NCI-H446 treated with DMSO at 0.1 percent for 48 hours (cell line): ENCODE measurements around the gene SNX27.
"Not testable (repeated sequence)": the region's sequence is repeated elsewhere in the genome, so short reads cannot be mapped to it uniquely, and the experiment has no call there.

Experiments
- DNase-seq: peaks from one replicate; lab custom pipeline; 2025; lab: John Stamatoyannopoulos, UW

Gene SNX27

GRCh38 chr1:151604291-151604690 is 7.6 kb upstream of the SNX27 start:
- no peak for DNase-seq

GRCh38 chr1:151606384-151606783 is 5.5 kb upstream of the SNX27 start:
- no peak for DNase-seq

GRCh38 chr1:151606857-151607256 is 5.0 kb upstream of the SNX27 start:
- no peak for DNase-seq

- no peak for DNase-seq
Measured at GRCh38 chr1:151610142-151610541, 1.7 kb upstream of the SNX27 start.

- DNase-seq: no peak
Measured at GRCh38 chr1:151611288-151611790, 511 bp upstream of the SNX27 start.

- no peak for DNase-seq
Measured at GRCh38 chr1:151612501-151613281, 841 bp downstream of the SNX27 start.

GRCh38 chr1:151613282-151613780 is 1.5 kb downstream of the SNX27 start:
- DNase-seq: no peak

- DNase-seq: no peak
Measured at GRCh38 chr1:151615711-151616504, 4.1 kb downstream of the SNX27 start.

GRCh38 chr1:151616505-151616849 is 4.6 kb downstream of the SNX27 start:
- no peak for DNase-seq

GRCh38 chr1:151618003-151618402 is 6.2 kb downstream of the SNX27 start:
- DNase-seq: no peak

- no peak for DNase-seq
Measured at GRCh38 chr1:151618470-151618869, 6.6 kb downstream of the SNX27 start.

GRCh38 chr1:151618996-151619395 is 7.1 kb downstream of the SNX27 start:
- not testable (repeated sequence) for DNase-seq

GRCh38 chr1:151619489-151620093 is 7.7 kb downstream of the SNX27 start:
- no peak for DNase-seq

- no peak for DNase-seq
Measured at GRCh38 chr1:151620286-151620685, 8.4 kb downstream of the SNX27 start.

GRCh38 chr1:151621351-151621750 is 9.5 kb downstream of the SNX27 start:
- DNase-seq: no peak

- DNase-seq: no peak
Measured at GRCh38 chr1:151624783-151625182, 12.9 kb downstream of the SNX27 start.

GRCh38 chr1:151626740-151627334 is 15.0 kb downstream of the SNX27 start:
- DNase-seq: no peak

GRCh38 chr1:151629278-151629677 is 17.4 kb downstream of the SNX27 start:
- DNase-seq: no peak

- DNase-seq: no peak
Measured at GRCh38 chr1:151635479-151636072, 23.7 kb downstream of the SNX27 start.

- DNase-seq: no peak
Measured at GRCh38 chr1:151638074-151638775, 26.4 kb downstream of the SNX27 start.

GRCh38 chr1:151638812-151639211 is 27.0 kb downstream of the SNX27 start:
- DNase-seq: no peak
